Putamen (tissue), 1 donor: ENCODE data around the gene DDAH1.

ENCODE experiments used
- DNase-seq: peaks from one replicate; pipeline ENCODE4 v3.0.0-alpha.2; 2016; ENCODE audit warnings: low spot score

Gene DDAH1

GRCh38 chr1:85328713-85329397, 136.1 kb downstream of the DDAH1 start:
- no peak for DNase-seq

GRCh38 chr1:85327759-85328158, 137.2 kb downstream of the DDAH1 start:
- no peak for DNase-seq

GRCh38 chr1:85326851-85327250, 138.1 kb downstream of the DDAH1 start:
- DNase-seq = no peak

GRCh38 chr1:85326336-85326735, 138.6 kb downstream of the DDAH1 start:
- DNase-seq = no peak

GRCh38 chr1:85325920-85326319, 139.0 kb downstream of the DDAH1 start:
- DNase-seq = no peak

GRCh38 chr1:85323770-85324169, 141.2 kb downstream of the DDAH1 start:
- no peak for DNase-seq

- DNase-seq = no peak
Observed at GRCh38 chr1:85322655-85323054, 142.3 kb downstream of the DDAH1 start.

- no peak for DNase-seq
Observed at GRCh38 chr1:85321237-85321964, 143.6 kb downstream of the DDAH1 start.

- no peak for DNase-seq
Observed at GRCh38 chr1:85320371-85321131, 144.4 kb downstream of the DDAH1 start.

- DNase-seq = no peak
Observed at GRCh38 chr1:85319931-85320330, 145.0 kb downstream of the DDAH1 start.

GRCh38 chr1:85319491-85319890, 145.5 kb downstream of the DDAH1 start:
- DNase-seq = no peak

- no peak for DNase-seq
Observed at GRCh38 chr1:85318217-85318616, 146.7 kb downstream of the DDAH1 start.

GRCh38 chr1:85317560-85317959, 147.4 kb downstream of the DDAH1 start:
- no peak for DNase-seq

GRCh38 chr1:85316321-85316720, 148.6 kb downstream of the DDAH1 start:
- no peak for DNase-seq

- DNase-seq = no peak
Observed at GRCh38 chr1:85315789-85316188, 149.2 kb downstream of the DDAH1 start.

- DNase-seq = no peak
Observed at GRCh38 chr1:85314726-85315125, 150.2 kb downstream of the DDAH1 start.

GRCh38 chr1:85313888-85314696, 150.9 kb downstream of the DDAH1 start:
- DNase-seq = no peak

GRCh38 chr1:85311818-85312217, 153.1 kb downstream of the DDAH1 start:
- DNase-seq = no peak

GRCh38 chr1:85308833-85309350, 156.1 kb downstream of the DDAH1 start:
- no peak for DNase-seq

- peak; percentile 42 for DNase-seq
Observed at GRCh38 chr1:85307987-85308832, 156.7 kb downstream of the DDAH1 start.

GRCh38 chr1:85306236-85306635, 158.7 kb downstream of the DDAH1 start:
- no peak for DNase-seq
